GM23338 (cell line): ENCODE measurements around the gene GRAMD4. TPM values are rescaled to one million over a fixed set of nuclear protein-coding genes. Genes with fewer than 3 reads are reported as not detected.

ENCODE experiments used
- ATAC-seq: fragments of 200-7000 bp; cut with Tn5 transposase; 3 replicates; pipeline ENCODE4 v1.9.1; 2020
- DNase-seq: peaks from one replicate; pipeline ENCODE4 v3.0.0-alpha.2; 2015; ENCODE audit warnings: low spot score
- H2AFZ ChIP-seq: fragments of 200-600 bp; sonication (generic); 2 replicates; pipeline ENCODE4 v1.8.0; 2016; ENCODE audit warnings: antibody characterized with exemption, mild to moderate bottlenecking, moderate library complexity
- H3F3A ChIP-seq: fragments of 200-600 bp; sonication (generic); replicated peaks from 2 replicates; pipeline ENCODE4 v1.8.0; 2017; ENCODE audit warnings: antibody characterized with exemption, mixed run types, low read depth
- H3K27ac ChIP-seq: fragments of 200-600 bp; sonication (generic); 2 replicates; pipeline ENCODE4 v1.6.1; 2016; ENCODE audit warnings: low read depth
- H3K27me3 ChIP-seq: fragments of 200-600 bp; sonication (generic); 2 replicates; pipeline ENCODE4 v1.8.0; 2016; ENCODE audit warnings: mild to moderate bottlenecking, mixed run types, moderate library complexity; ENCODE audit not compliant: insufficient read depth
- H3K36me3 ChIP-seq: fragments of 200-600 bp; sonication (generic); 2 replicates; pipeline ENCODE4 v1.8.0; 2016; ENCODE audit warnings: mild to moderate bottlenecking; ENCODE audit not compliant: insufficient read depth
- H3K4me1 ChIP-seq: fragments of 200-600 bp; sonication (generic); 2 replicates; pipeline ENCODE4 v1.8.0; 2016; ENCODE audit warnings: mild to moderate bottlenecking, moderate library complexity; ENCODE audit not compliant: insufficient read depth
- H3K4me2 ChIP-seq: fragments of 200-600 bp; sonication (generic); 2 replicates; pipeline ENCODE4 v1.7.1; 2017; ENCODE audit warnings: mixed run types
- H3K4me3 ChIP-seq: fragments of 200-600 bp; sonication (generic); 2 replicates; pipeline ENCODE4 v1.6.1; 2016; ENCODE audit warnings: mixed run types
- H3K79me2 ChIP-seq: fragments of 200-600 bp; sonication (generic); replicated peaks from 2 replicates; pipeline ENCODE4 v1.8.0; 2017; ENCODE audit warnings: mild to moderate bottlenecking; ENCODE audit not compliant: insufficient read depth
- H3K9me2 ChIP-seq: fragments of 200-600 bp; sonication (generic); 2 replicates; pipeline ENCODE4 v1.8.0; 2017; ENCODE audit not compliant: insufficient read depth
- H4K20me1 ChIP-seq: fragments of 200-600 bp; sonication (generic); replicated peaks from 2 replicates; pipeline ENCODE4 v1.8.0; 2017; ENCODE audit warnings: mild to moderate bottlenecking; ENCODE audit not compliant: insufficient read depth
- H3K27ac Mint-ChIP-seq: 2 replicates; pipeline ENCODE4 v1.8.0; 2020; ENCODE audit warnings: inconsistent platforms, mild to moderate bottlenecking, moderate library complexity, mixed read lengths
- H3K27me3 Mint-ChIP-seq: 3 replicates; pipeline ENCODE4 v1.8.0; 2022; ENCODE audit warnings: low read depth, mild to moderate bottlenecking, moderate library complexity, mixed read lengths, inconsistent platforms; ENCODE audit not compliant: insufficient read depth, poor library complexity
- H3K36me3 Mint-ChIP-seq: 3 replicates; pipeline ENCODE4 v1.8.0; 2021; ENCODE audit warnings: low read depth, mild to moderate bottlenecking, inconsistent platforms, moderate library complexity, mixed read lengths
- H3K4me1 Mint-ChIP-seq: 3 replicates; pipeline ENCODE4 v1.8.0; 2020; ENCODE audit warnings: mild to moderate bottlenecking, inconsistent platforms, mixed read lengths
- H3K4me3 Mint-ChIP-seq: 3 replicates; pipeline ENCODE4 v1.8.0; 2021; ENCODE audit warnings: moderate library complexity, mild to moderate bottlenecking, inconsistent platforms, mixed read lengths
- H3K9me3 Mint-ChIP-seq: 3 replicates; pipeline ENCODE4 v1.8.0; 2020; ENCODE audit warnings: moderate library complexity, mild to moderate bottlenecking, inconsistent platforms, mixed read lengths
- CREB1 ChIP-seq: fragments of 250-450 bp; sonication (Bioruptor Pico); IDR thresholded peaks from 2 replicates; pipeline ENCODE4 v1.5.0; 2020; ENCODE audit warnings: low read depth, mild to moderate bottlenecking, moderate library complexity
- EZH2 ChIP-seq: fragments of 200-600 bp; sonication (generic); IDR thresholded peaks from one replicate; pipeline ENCODE4 v1.8.0; 2017; ENCODE audit warnings: antibody characterized with exemption, mild to moderate bottlenecking, low read depth; ENCODE audit not compliant: unreplicated experiment
- EZH2phosphoT487 ChIP-seq: fragments of 200-600 bp; sonication (generic); IDR thresholded peaks from one replicate; pipeline ENCODE4 v1.8.1; 2018; ENCODE audit warnings: antibody characterized with exemption; ENCODE audit not compliant: unreplicated experiment
- JUNB ChIP-seq: IDR thresholded peaks from one replicate; pipeline ENCODE4 v1.6.1; 2016; ENCODE audit warnings: antibody characterized with exemption; ENCODE audit not compliant: unreplicated experiment
- NANOG ChIP-seq: IDR thresholded peaks from 2 replicates; pipeline ENCODE4 v1.6.1; 2016; ENCODE audit warnings: antibody characterized with exemption, borderline replicate concordance
- POLR2AphosphoS5 ChIP-seq: IDR thresholded peaks from 2 replicates; pipeline ENCODE4 v1.6.1; 2016; ENCODE audit warnings: antibody characterized with exemption, low read depth
- STAT1 ChIP-seq: IDR thresholded peaks from one replicate; pipeline ENCODE4 v1.6.1; 2016; ENCODE audit warnings: antibody characterized with exemption; ENCODE audit not compliant: unreplicated experiment
- ZNF331 ChIP-seq: fragments of 250-450 bp; sonication (Bioruptor Pico); IDR thresholded peaks from 2 replicates; pipeline ENCODE4 v1.5.0; 2020; ENCODE audit warnings: low read depth, mild to moderate bottlenecking, moderate library complexity
- polyA plus RNA-seq: library from polyadenylated mRNA; unstranded; fragments of >200 nt; fragmentation: Nextera tagmentation; extraction: Ambion mirVana; gene quantifications from 2 replicates; pipeline ENCODE4 v1.2.1, GENCODE V29; 2016
- total RNA-seq: library from RNA; depleted of rRNA; stranded (reverse); fragments of >200 nt; shearing (Covaris generic); gene quantifications from 2 replicates; pipeline ENCODE4 v1.2.3, GENCODE V29; 2014
- TF ChIP-seq, protein P1 (sequence below): fragments of 250-450 bp; sonication (Bioruptor Pico); IDR thresholded peaks from 2 replicates; pipeline ENCODE4 v1.5.0; 2020; ENCODE audit warnings: mild to moderate bottlenecking, moderate library complexity
- TF ChIP-seq, protein P2 (sequence below): IDR thresholded peaks from one replicate; pipeline ENCODE4 v1.6.1; 2018; ENCODE audit warnings: antibody characterized with exemption; ENCODE audit not compliant: unreplicated experiment
- TF ChIP-seq, protein P3 (sequence below), 2 experiments: fragments of 200-600 bp in 1 of 2; sonication (generic) in 1 of 2; conservative IDR thresholded peaks; 2 replicates each; pipeline versions ENCODE4 v1.5.1 to v1.6.1; 2016 to 2017; ENCODE audit warnings: antibody characterized with exemption in 2 of 2, low read depth in 2 of 2, mild to moderate bottlenecking in 2 of 2, moderate library complexity in 1 of 2
- TF ChIP-seq, protein P4 (sequence below): IDR thresholded peaks from 2 replicates; pipeline ENCODE4 v1.6.1; 2016; ENCODE audit warnings: antibody characterized with exemption

Gene GRAMD4
- total and polyA plus RNA-seq, 2 experiments from 2014 or later = 2.7 to 81.8 TPM

DNA sequence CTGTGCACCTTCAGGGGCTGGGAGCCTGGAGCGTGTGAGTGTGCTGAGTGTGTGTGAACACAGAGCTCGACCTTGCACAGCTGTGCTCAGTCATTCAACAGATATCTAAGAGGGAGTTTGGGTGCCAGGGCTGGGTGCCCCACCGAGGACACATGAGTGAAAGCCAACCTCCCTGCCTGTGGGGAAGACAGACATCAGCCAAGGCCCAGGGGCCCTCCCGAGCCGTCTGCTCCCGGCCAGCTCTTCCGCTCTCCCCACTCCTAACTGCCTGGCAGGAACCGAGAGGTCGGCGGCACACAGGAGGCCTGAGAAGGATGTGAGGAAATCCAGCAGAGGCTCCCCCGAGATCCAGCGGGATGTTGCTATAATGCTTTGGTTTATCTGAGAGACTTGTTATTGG lies 85.9 kb downstream of the GRAMD4 start:
- H3K79me2 ChIP-seq = no peaks in the 10 kb centered on the region
- Mint-ChIP-seq H3K27ac (no peak overlapping the region), H3K4me3 (no peak overlapping the region), H3K4me1 (peaks cover 3% of the 10 kb centered on the region; the same call in 2 of the 3 replicates), H3K27me3 (peaks cover 8% of the 10 kb centered on the region), H3K36me3 (peaks cover 56% of the 10 kb centered on the region), H3K9me3 (no peaks in the 10 kb centered on the region; the same call in 2 of the 3 replicates)
- DNase-seq = no peak
- H3F3A ChIP-seq = no peaks in the 10 kb centered on the region
- H2AFZ ChIP-seq = no peak overlapping the region
- H3K36me3 ChIP-seq = peaks cover 9% of the 10 kb centered on the region; the same call in 1 of the 2 replicates
- no peaks in the 10 kb centered on the region for H3K4me1 ChIP-seq
- TF ChIP-seq, protein P1, sequence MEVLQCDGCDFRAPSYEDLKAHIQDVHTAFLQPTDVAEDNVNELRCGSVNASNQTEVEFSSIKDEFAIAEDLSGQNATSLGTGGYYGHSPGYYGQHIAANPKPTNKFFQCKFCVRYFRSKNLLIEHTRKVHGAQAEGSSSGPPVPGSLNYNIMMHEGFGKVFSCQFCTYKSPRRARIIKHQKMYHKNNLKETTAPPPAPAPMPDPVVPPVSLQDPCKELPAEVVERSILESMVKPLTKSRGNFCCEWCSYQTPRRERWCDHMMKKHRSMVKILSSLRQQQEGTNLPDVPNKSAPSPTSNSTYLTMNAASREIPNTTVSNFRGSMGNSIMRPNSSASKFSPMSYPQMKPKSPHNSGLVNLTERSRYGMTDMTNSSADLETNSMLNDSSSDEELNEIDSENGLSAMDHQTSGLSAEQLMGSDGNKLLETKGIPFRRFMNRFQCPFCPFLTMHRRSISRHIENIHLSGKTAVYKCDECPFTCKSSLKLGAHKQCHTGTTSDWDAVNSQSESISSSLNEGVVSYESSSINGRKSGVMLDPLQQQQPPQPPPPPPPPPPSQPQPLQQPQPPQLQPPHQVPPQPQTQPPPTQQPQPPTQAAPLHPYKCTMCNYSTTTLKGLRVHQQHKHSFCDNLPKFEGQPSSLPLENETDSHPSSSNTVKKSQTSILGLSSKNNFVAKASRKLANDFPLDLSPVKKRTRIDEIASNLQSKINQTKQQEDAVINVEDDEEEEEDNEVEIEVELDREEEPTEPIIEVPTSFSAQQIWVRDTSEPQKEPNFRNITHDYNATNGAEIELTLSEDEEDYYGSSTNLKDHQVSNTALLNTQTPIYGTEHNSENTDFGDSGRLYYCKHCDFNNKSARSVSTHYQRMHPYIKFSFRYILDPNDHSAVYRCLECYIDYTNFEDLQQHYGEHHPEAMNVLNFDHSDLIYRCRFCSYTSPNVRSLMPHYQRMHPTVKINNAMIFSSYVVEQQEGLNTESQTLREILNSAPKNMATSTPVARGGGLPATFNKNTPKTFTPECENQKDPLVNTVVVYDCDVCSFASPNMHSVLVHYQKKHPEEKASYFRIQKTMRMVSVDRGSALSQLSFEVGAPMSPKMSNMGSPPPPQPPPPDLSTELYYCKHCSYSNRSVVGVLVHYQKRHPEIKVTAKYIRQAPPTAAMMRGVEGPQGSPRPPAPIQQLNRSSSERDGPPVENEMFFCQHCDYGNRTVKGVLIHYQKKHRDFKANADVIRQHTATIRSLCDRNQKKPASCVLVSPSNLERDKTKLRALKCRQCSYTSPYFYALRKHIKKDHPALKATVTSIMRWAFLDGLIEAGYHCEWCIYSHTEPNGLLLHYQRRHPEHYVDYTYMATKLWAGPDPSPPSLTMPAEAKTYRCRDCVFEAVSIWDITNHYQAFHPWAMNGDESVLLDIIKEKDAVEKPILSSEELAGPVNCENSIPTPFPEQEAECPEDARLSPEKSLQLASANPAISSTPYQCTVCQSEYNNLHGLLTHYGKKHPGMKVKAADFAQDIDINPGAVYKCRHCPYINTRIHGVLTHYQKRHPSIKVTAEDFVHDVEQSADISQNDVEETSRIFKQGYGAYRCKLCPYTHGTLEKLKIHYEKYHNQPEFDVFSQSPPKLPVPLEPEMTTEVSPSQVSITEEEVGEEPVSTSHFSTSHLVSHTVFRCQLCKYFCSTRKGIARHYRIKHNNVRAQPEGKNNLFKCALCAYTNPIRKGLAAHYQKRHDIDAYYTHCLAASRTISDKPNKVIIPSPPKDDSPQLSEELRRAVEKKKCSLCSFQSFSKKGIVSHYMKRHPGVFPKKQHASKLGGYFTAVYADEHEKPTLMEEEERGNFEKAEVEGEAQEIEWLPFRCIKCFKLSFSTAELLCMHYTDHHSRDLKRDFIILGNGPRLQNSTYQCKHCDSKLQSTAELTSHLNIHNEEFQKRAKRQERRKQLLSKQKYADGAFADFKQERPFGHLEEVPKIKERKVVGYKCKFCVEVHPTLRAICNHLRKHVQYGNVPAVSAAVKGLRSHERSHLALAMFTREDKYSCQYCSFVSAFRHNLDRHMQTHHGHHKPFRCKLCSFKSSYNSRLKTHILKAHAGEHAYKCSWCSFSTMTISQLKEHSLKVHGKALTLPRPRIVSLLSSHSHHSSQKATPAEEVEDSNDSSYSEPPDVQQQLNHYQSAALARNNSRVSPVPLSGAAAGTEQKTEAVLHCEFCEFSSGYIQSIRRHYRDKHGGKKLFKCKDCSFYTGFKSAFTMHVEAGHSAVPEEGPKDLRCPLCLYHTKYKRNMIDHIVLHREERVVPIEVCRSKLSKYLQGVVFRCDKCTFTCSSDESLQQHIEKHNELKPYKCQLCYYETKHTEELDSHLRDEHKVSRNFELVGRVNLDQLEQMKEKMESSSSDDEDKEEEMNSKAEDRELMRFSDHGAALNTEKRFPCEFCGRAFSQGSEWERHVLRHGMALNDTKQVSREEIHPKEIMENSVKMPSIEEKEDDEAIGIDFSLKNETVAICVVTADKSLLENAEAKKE (CRISPR knock-in tag) = no peak
- TF ChIP-seq CREB1 (CRISPR knock-in tag) = no peak
- TF ChIP-seq JUNB = no peak
- TF ChIP-seq, protein P2, sequence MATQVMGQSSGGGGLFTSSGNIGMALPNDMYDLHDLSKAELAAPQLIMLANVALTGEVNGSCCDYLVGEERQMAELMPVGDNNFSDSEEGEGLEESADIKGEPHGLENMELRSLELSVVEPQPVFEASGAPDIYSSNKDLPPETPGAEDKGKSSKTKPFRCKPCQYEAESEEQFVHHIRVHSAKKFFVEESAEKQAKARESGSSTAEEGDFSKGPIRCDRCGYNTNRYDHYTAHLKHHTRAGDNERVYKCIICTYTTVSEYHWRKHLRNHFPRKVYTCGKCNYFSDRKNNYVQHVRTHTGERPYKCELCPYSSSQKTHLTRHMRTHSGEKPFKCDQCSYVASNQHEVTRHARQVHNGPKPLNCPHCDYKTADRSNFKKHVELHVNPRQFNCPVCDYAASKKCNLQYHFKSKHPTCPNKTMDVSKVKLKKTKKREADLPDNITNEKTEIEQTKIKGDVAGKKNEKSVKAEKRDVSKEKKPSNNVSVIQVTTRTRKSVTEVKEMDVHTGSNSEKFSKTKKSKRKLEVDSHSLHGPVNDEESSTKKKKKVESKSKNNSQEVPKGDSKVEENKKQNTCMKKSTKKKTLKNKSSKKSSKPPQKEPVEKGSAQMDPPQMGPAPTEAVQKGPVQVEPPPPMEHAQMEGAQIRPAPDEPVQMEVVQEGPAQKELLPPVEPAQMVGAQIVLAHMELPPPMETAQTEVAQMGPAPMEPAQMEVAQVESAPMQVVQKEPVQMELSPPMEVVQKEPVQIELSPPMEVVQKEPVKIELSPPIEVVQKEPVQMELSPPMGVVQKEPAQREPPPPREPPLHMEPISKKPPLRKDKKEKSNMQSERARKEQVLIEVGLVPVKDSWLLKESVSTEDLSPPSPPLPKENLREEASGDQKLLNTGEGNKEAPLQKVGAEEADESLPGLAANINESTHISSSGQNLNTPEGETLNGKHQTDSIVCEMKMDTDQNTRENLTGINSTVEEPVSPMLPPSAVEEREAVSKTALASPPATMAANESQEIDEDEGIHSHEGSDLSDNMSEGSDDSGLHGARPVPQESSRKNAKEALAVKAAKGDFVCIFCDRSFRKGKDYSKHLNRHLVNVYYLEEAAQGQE = no peak
- TF ChIP-seq ZNF331 (CRISPR knock-in tag) = no peak
- TF ChIP-seq STAT1 = no peak
- TF ChIP-seq NANOG = no peak
- TF ChIP-seq, protein P3, sequence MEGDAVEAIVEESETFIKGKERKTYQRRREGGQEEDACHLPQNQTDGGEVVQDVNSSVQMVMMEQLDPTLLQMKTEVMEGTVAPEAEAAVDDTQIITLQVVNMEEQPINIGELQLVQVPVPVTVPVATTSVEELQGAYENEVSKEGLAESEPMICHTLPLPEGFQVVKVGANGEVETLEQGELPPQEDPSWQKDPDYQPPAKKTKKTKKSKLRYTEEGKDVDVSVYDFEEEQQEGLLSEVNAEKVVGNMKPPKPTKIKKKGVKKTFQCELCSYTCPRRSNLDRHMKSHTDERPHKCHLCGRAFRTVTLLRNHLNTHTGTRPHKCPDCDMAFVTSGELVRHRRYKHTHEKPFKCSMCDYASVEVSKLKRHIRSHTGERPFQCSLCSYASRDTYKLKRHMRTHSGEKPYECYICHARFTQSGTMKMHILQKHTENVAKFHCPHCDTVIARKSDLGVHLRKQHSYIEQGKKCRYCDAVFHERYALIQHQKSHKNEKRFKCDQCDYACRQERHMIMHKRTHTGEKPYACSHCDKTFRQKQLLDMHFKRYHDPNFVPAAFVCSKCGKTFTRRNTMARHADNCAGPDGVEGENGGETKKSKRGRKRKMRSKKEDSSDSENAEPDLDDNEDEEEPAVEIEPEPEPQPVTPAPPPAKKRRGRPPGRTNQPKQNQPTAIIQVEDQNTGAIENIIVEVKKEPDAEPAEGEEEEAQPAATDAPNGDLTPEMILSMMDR (conservative IDR thresholded peaks at IDR 0.05; ENCODE audit: low read depth in 2 of 2) = no peak
- TF ChIP-seq, protein P4, sequence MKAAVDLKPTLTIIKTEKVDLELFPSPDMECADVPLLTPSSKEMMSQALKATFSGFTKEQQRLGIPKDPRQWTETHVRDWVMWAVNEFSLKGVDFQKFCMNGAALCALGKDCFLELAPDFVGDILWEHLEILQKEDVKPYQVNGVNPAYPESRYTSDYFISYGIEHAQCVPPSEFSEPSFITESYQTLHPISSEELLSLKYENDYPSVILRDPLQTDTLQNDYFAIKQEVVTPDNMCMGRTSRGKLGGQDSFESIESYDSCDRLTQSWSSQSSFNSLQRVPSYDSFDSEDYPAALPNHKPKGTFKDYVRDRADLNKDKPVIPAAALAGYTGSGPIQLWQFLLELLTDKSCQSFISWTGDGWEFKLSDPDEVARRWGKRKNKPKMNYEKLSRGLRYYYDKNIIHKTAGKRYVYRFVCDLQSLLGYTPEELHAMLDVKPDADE = no peak
- TF ChIP-seq EZH2 = no peak
- no peak for TF ChIP-seq POLR2AphosphoS5
- no peak for TF ChIP-seq EZH2phosphoT487
- H3K27me3 ChIP-seq = no peaks in the 10 kb centered on the region
- no peak for ATAC-seq
- H3K27ac ChIP-seq = no peak overlapping the region
- no peaks in the 10 kb centered on the region for H3K9me2 ChIP-seq
- no peak overlapping the region for H3K4me3 ChIP-seq
- no peak overlapping the region for H3K4me2 ChIP-seq
- H4K20me1 ChIP-seq = no peaks in the 10 kb centered on the region
